Spleen (tissue), 11 donors: ENCODE results near the gene DAPK2. TPM values are rescaled to one million over a fixed set of nuclear protein-coding genes. Genes with fewer than 3 reads are reported as not detected.

Source experiments
- DNase-seq: peaks from one replicate; pipeline ENCODE4 v3.0.0-alpha.2; 2020
- H3K27ac ChIP-seq, 8 donors: fragments of 200-600 bp; sonication (generic) in 7 of 8; 1 replicate in 4 of 8; 2 replicates in 4 of 8; pipeline versions ENCODE4 v1.5.0 to v1.8.0; 2016 to 2021; ENCODE audit warnings: inconsistent platforms in 4 of 8, mild to moderate bottlenecking in 4 of 8, moderate library complexity in 1 of 8
- H3K27me3 ChIP-seq, 7 donors: fragments of 200-600 bp; sonication (generic) in 6 of 7; replicated peaks in 1 of 7; 1 replicate in 4 of 7; 2 replicates in 3 of 7; pipeline versions ENCODE4 v1.5.0 to v1.8.0; 2016 to 2021; ENCODE audit warnings: inconsistent platforms in 3 of 7, mild to moderate bottlenecking in 1 of 7
- H3K36me3 ChIP-seq, 6 donors: fragments of 200-600 bp; sonication (generic) in 5 of 6; 1 replicate in 4 of 6; 2 replicates in 2 of 6; pipeline versions ENCODE4 v1.5.0 to v1.8.0; 2016 to 2021; ENCODE audit warnings: inconsistent platforms in 2 of 6
- H3K4me1 ChIP-seq, 6 donors: fragments of 200-600 bp; sonication (generic) in 5 of 6; 1 replicate in 3 of 6; 2 replicates in 3 of 6; pipeline versions ENCODE4 v1.5.0 to v1.8.0; 2016 to 2021; ENCODE audit warnings: inconsistent platforms in 3 of 6
- H3K4me3 ChIP-seq, 8 donors: fragments of 200-600 bp; sonication (generic) in 7 of 8; 1 replicate in 4 of 8; 2 replicates in 4 of 8; pipeline versions ENCODE4 v1.5.0 to v1.8.0; 2016 to 2021; ENCODE audit warnings: inconsistent platforms in 4 of 8, mild to moderate bottlenecking in 4 of 8, moderate library complexity in 2 of 8
- H3K9me3 ChIP-seq, 8 donors: fragments of 200-600 bp; sonication (generic) in 7 of 8; 1 replicate in 4 of 8; 2 replicates in 4 of 8; pipeline versions ENCODE4 v1.5.0 to v1.8.0; 2016 to 2021; ENCODE audit warnings: inconsistent platforms in 4 of 8
- CTCF ChIP-seq, 11 experiments: fragments of 200-600 bp in 7 of 11; fragments of 450-650 bp in 4 of 11; sonication (generic) in 4 of 11; IDR thresholded peaks in 8 of 11; conservative IDR thresholded peaks in 3 of 11; 1 replicate in 7 of 11; 2 replicates in 4 of 11; pipeline versions ENCODE4 v1.4.0 to v1.8.0; 2016 to 2021; ENCODE audit warnings: antibody characterized with exemption in 11 of 11, inconsistent platforms in 4 of 11, mild to moderate bottlenecking in 1 of 11
- POLR2A ChIP-seq, 3 donors: fragments of 450-650 bp; IDR thresholded peaks; one replicate each; pipeline ENCODE4 v1.5.1; 2017; ENCODE audit warnings: antibody characterized with exemption in 3 of 3, mild to moderate bottlenecking in 1 of 3
- POLR2AphosphoS5 ChIP-seq, 3 donors: sonication (generic); formaldehyde crosslinking; IDR thresholded peaks; one replicate each; pipeline ENCODE4 v1.5.1; 2017; ENCODE audit warnings: antibody characterized with exemption in 3 of 3
- WGBS, 5 donors: extraction: QIAGEN DNeasy Blood & Tissue Kit in 3 of 5; methylation state at CpG; one replicate each; pipeline versions ENCODE4 v1.1.5 to v1.1.7; 2013 to 2018; 5-methylcytosine and 5-hydroxymethylcytosine counted together
- intact Hi-C: fragments of 100-400 bp; cut with DNase I; formaldehyde crosslinking; loops from one replicate; pipeline ENCODE4 v1.15.0; 2023; ENCODE audit warnings: low total_unique reads
- polyA plus RNA-seq, 3 donors: library from polyadenylated mRNA; stranded (reverse); fragments of 200-250 nt; gene quantifications; one replicate each; pipeline ENCODE4 v1.2.1, GENCODE V29; 2013
- total RNA-seq, 7 donors: library from RNA; depleted of rRNA in 3 of 7; stranded (reverse); fragments of >200 nt in 3 of 7; fragmentation: NEBNext Ultra II Directional in 4 of 7; extraction: Animal tissue kit (Norgen Biotek cat#: 25700) in 4 of 7; gene quantifications; one replicate each; pipeline versions ENCODE4 v1.1.0 to v1.2.1, GENCODE V29; 2016 to 2021
- donor health status: healthy with polysubstance abuse.
- donor health status: DM: no; HTN: no; CAD: no; lungs with moderate emphysema.
- donor health status: DM: no; HTN: no; CAD: no.
- donor health status: Bipolar disorder and iron deficiency.
- donor health status: healthy.
- donor health status: DM: no; HTN: no; CAD: no.
- donor health status: DM: yes; HTN: yes; CAD: no.

DAPK2 gene
- total and polyA plus RNA-seq, 10 donors = 4.9 to 38.3 (median 15.5) TPM

GRCh38 chr15:63894662-63894949 lies 151.7 kb downstream of the DAPK2 start:
- Histone ChIP-seq H3K9me3 (no peaks in the 10 kb centered on the region), H3K4me1 (peaks cover 34 to 94% (median 82%) of the 10 kb centered on the region in 6 donors), H3K36me3 (no peaks in the 10 kb centered on the region), H3K4me3 (no peak overlapping the region), H3K27ac (peak overlapping the region in 3 of 8 donors; percentile 57 to 81 (median 66)), H3K27me3 (no peaks in the 10 kb centered on the region)
- intact Hi-C loops = loop anchor here (10.0 kb wide), 2 partner anchors 60 to 140 kb away; partner anchors contain the start of gene HERC1
- peak; percentile 23 for DNase-seq
- 94 to 98% (median 96%) methylated on average over 6 of the region's 6 CpGs for WGBS, 5 donors
- TF ChIP-seq CTCF (IDR thresholded peaks at IDR 0.05 in 8 of 11, conservative IDR thresholded peaks at IDR 0.05 in 3 of 11) = no peak
- TF ChIP-seq POLR2A (IDR thresholded peaks at IDR 0.05) = no peak
- no peak for TF ChIP-seq POLR2AphosphoS5 (IDR thresholded peaks at IDR 0.05)

GRCh38 chr15:63893866-63894661 lies 152.2 kb downstream of the DAPK2 start:
- intact Hi-C loops = loop anchor here (10.0 kb wide), 2 partner anchors 59 to 139 kb away; partner anchors contain the start of gene HERC1

GRCh38 chr15:63892794-63893441 lies 153.4 kb downstream of the DAPK2 start:
- no peaks in the 10 kb centered on the region for H3K27me3 ChIP-seq
- no peaks in the 10 kb centered on the region for H3K9me3 ChIP-seq
- peak overlapping the region in 1 of 8 donors; percentile 6 for H3K4me3 ChIP-seq
- 26 to 36% (median 34%) methylated on average over 11 of the region's 11 CpGs for WGBS, 5 donors
- H3K27ac ChIP-seq = peak overlapping the region in 7 of 8 donors; percentile 1 to 81 (median 59)
- H3K4me1 ChIP-seq = peaks cover 34 to 83% (median 68%) of the 10 kb centered on the region in 6 donors
- intact Hi-C loops = loop anchor here (10.0 kb wide), 2 partner anchors 58 to 138 kb away; partner anchors contain the start of gene HERC1
- DNase-seq = peak; percentile 88
- H3K36me3 ChIP-seq = no peaks in the 10 kb centered on the region
- peak in 2 of 3 donors; percentile 61 to 66 for TF ChIP-seq POLR2AphosphoS5 (IDR thresholded peaks at IDR 0.05)
- TF ChIP-seq POLR2A (IDR thresholded peaks at IDR 0.05) = no peak

More at GRCh38 chr15:63893866-63894661, 152.2 kb downstream of the DAPK2 start:
- Histone ChIP-seq H3K4me3 (no peak overlapping the region), H3K27ac (peak overlapping the region in 6 of 8 donors; percentile 20 to 81 (median 58)), H3K4me1 (peaks cover 34 to 88% (median 77%) of the 10 kb centered on the region in 6 donors), H3K36me3 (no peaks in the 10 kb centered on the region), H3K27me3 (no peaks in the 10 kb centered on the region), H3K9me3 (no peaks in the 10 kb centered on the region)
- no peak for TF ChIP-seq CTCF (IDR thresholded peaks at IDR 0.05 in 8 of 11, conservative IDR thresholded peaks at IDR 0.05 in 3 of 11)
- no peak for TF ChIP-seq POLR2A (IDR thresholded peaks at IDR 0.05)
- no peak for TF ChIP-seq POLR2AphosphoS5 (IDR thresholded peaks at IDR 0.05)
- 88 to 97% (median 93%) methylated on average over 6 to 12 of the region's 12 CpGs for WGBS, 5 donors
- DNase-seq = peak; percentile 51

- WGBS, 5 donors = 40 to 61% (median 46%) methylated on average over 3 of the region's 3 CpGs
- no peak for DNase-seq
- no peaks in the 10 kb centered on the region for H3K9me3 ChIP-seq
- no peaks in the 10 kb centered on the region for H3K27me3 ChIP-seq
- H3K36me3 ChIP-seq = no peaks in the 10 kb centered on the region
- TF ChIP-seq POLR2AphosphoS5 (IDR thresholded peaks at IDR 0.05) (no peak), CTCF (IDR thresholded peaks at IDR 0.05 in 8 of 11, conservative IDR thresholded peaks at IDR 0.05 in 3 of 11) (no peak), POLR2A (IDR thresholded peaks at IDR 0.05) (no peak)
- H3K27ac ChIP-seq = peak overlapping the region in 7 of 8 donors; percentile 1 to 81 (median 59)
- H3K4me1 ChIP-seq = peaks cover 31 to 80% (median 65%) of the 10 kb centered on the region in 6 donors
- intact Hi-C loops = loop anchor here (10.0 kb wide), 2 partner anchors 57 to 137 kb away; partner anchors contain the start of gene HERC1
- H3K4me3 ChIP-seq = no peak overlapping the region
Observed at GRCh38 chr15:63891768-63892133, 154.5 kb downstream of the DAPK2 start.
